ENCODE results near the gene FANCC.

FANCC gene

DNA sequence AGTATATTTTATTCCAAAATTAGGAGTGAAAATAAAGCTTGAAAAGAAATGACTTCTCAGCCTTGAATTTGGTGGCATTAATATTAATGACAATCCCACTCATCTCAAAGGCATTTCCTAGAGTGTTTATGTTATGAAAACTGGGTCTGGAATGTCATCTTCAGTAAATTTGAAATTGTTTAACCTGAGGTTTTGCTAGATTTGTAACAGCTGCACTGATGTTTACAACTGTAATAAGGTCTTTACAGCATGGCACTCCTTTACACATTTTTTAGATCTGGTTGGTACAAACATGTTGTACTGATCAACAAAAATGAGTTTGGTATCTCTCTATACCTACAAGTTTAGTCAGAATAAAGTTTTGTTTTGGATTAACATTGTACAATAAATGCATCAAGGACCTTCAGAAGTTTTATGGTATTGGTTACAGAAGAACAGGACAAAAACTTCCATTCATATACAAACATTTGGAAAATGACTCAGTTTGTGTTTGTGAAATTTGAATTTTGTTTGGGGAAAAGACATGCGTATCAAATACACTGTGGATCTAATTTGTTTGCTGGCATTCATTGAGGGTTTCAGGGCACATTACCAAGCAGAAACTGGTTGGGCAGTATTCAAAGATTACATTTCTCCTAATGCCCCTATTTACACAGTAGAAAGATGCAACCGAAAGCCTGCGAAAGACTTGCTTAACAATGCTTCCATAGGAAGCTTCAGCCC lies 11.6 kb downstream of the FANCC start:
- no CpG with 5 or more reads among the region's 3 CpGs for WGBS, 2 donors (ENCODE audit: extremely low coverage in 2 of 2, insufficient read length in 2 of 2, insufficient replicate concordance in 1 of 2)

DNA sequence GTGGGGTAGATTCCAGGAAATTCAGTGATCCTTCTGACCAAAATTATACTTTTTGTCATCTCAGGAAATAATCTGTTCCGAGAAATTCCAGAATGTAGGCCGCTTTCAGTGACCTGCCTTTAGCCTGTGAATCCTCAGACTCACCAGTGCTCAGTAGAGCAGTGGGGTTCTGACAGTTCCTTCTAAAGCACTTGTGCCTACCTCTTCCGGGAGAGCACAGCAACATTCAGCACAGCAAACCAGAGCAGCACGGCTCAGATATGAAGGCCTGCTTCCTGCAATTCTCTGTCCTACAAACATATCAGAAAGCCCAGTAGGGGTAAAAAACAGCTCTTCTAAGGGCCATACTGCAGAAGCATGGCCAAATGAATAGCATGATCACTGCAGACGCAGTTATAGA lies 15.0 kb downstream of the FANCC start:
- H3K14ac ChIP-seq (ENCODE audit: low read length): no peak overlapping the region
- H2AK5ac ChIP-seq (ENCODE audit: low read depth, low read length): no peak overlapping the region
- H2BK120ac ChIP-seq (ENCODE audit: low read depth, low read length): no peak overlapping the region
- no peaks in the 10 kb centered on the region for H3K27me3 ChIP-seq (ENCODE audit: control insufficient read depth in 3 of 3, insufficient read depth in 3 of 3, low read depth in 1 of 3, low read length in 3 of 3)
- no peak overlapping the region for H3K4ac ChIP-seq (ENCODE audit: low read length)
- no peak overlapping the region for H2AFZ ChIP-seq (ENCODE audit: low read length)
- H4K8ac ChIP-seq (ENCODE audit: low read depth, low read length): no peak overlapping the region
- H2BK15ac ChIP-seq (ENCODE audit: low read length): no peak overlapping the region
- H2BK12ac ChIP-seq (ENCODE audit: low read length): no peak overlapping the region
- peaks cover 3 to 17% of the 10 kb centered on the region in 2 donors for H3K4me1 ChIP-seq (ENCODE audit: control insufficient read depth in 2 of 2, insufficient read depth in 1 of 2, low read depth in 1 of 2, low read length in 2 of 2)
- no peak overlapping the region for H3K27ac ChIP-seq (replicated peaks; ENCODE audit: low read length)
- H3K4me2 ChIP-seq (ENCODE audit: insufficient read depth, low read length, poor library complexity, severe bottlenecking): no peak overlapping the region
- no peaks in the 10 kb centered on the region for H3K36me3 ChIP-seq (replicated peaks in 1 of 2; ENCODE audit: control insufficient read depth in 2 of 2, insufficient read depth in 2 of 2, low read length in 2 of 2)
- H3K9ac ChIP-seq (ENCODE audit: low read depth, low read length, poor library complexity): no peak overlapping the region
- no peak overlapping the region for H2BK5ac ChIP-seq (ENCODE audit: low read length)
- peaks cover 2% of the 10 kb centered on the region for H3K79me1 ChIP-seq (ENCODE audit: low read depth, low read length)
- WGBS, 2 donors (ENCODE audit: extremely low coverage in 2 of 2, insufficient read length in 2 of 2, insufficient replicate concordance in 1 of 2): no CpG with 5 or more reads among the region's 5 CpGs
- H4K91ac ChIP-seq (ENCODE audit: low read depth, low read length, poor library complexity): no peak overlapping the region
- no peak for DNase-seq (ENCODE audit: low spot score)
- peaks cover 0 to 10% of the 10 kb centered on the region in 2 donors for H3K9me3 ChIP-seq (replicated peaks in 1 of 2; ENCODE audit: control insufficient read depth in 2 of 2, insufficient read depth in 1 of 2, low read depth in 1 of 2, low read length in 2 of 2)
- no peak overlapping the region for H3K23ac ChIP-seq (ENCODE audit: low read depth, low read length, poor library complexity)
- no peak overlapping the region for H3K4me3 ChIP-seq (ENCODE audit: low read length in 2 of 2)
- no peak overlapping the region for H3K18ac ChIP-seq (ENCODE audit: low read length)

More for the DNA sequence above, 11.6 kb downstream of the FANCC start:
- Histone ChIP-seq H2AFZ (ENCODE audit: low read length) (peak overlapping the region; percentile 59), H3K4me1 (ENCODE audit: control insufficient read depth in 2 of 2, insufficient read depth in 1 of 2, low read depth in 1 of 2, low read length in 2 of 2) (peaks cover 3 to 17% of the 10 kb centered on the region in 2 donors), H3K9ac (ENCODE audit: low read depth, low read length, poor library complexity) (no peak overlapping the region), H3K4ac (ENCODE audit: low read length) (no peak overlapping the region), H3K14ac (ENCODE audit: low read length) (no peak overlapping the region), H3K18ac (ENCODE audit: low read length) (no peak overlapping the region), H3K9me3 (replicated peaks in 1 of 2; ENCODE audit: control insufficient read depth in 2 of 2, insufficient read depth in 1 of 2, low read depth in 1 of 2, low read length in 2 of 2) (peaks cover 0 to 10% of the 10 kb centered on the region in 2 donors), H3K4me3 (ENCODE audit: low read length in 2 of 2) (no peak overlapping the region), H2BK5ac (ENCODE audit: low read length) (no peak overlapping the region), H2BK15ac (ENCODE audit: low read length) (no peak overlapping the region), H4K8ac (ENCODE audit: low read depth, low read length) (no peak overlapping the region), H3K23ac (ENCODE audit: low read depth, low read length, poor library complexity) (no peak overlapping the region), H3K27ac (replicated peaks; ENCODE audit: low read length) (no peak overlapping the region), H3K36me3 (replicated peaks in 1 of 2; ENCODE audit: control insufficient read depth in 2 of 2, insufficient read depth in 2 of 2, low read length in 2 of 2) (no peaks in the 10 kb centered on the region), H3K27me3 (ENCODE audit: control insufficient read depth in 3 of 3, insufficient read depth in 3 of 3, low read depth in 1 of 3, low read length in 3 of 3) (no peaks in the 10 kb centered on the region), H2AK5ac (ENCODE audit: low read depth, low read length) (no peak overlapping the region), H3K79me1 (ENCODE audit: low read depth, low read length) (no peaks in the 10 kb centered on the region), H2BK120ac (ENCODE audit: low read depth, low read length) (no peak overlapping the region), H4K91ac (ENCODE audit: low read depth, low read length, poor library complexity) (no peak overlapping the region), H2BK12ac (ENCODE audit: low read length) (no peak overlapping the region), H3K4me2 (ENCODE audit: insufficient read depth, low read length, poor library complexity, severe bottlenecking) (no peak overlapping the region)
- no peak for DNase-seq (ENCODE audit: low spot score)

DNA sequence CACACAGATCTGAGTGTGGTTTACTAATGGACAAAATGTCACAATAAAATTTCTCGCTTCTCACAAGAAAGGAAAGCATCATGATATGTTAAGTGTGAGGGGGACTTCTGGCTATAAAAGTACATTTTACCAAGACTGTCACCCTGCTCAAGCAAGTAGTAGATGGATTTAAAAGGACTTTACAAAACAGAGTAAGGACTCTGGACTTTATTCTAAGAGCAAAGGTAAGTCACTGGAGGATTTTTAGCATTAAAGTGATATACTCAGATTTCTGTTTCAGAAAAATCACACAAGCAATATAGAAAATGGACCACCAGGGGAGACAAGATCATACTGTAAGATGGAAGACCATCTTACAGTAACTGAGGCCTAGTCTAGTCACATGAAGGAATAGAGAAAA lies 19.7 kb downstream of the FANCC start:
- no CpG with 5 or more reads among the region's 1 CpG for WGBS, 2 donors (ENCODE audit: extremely low coverage in 2 of 2, insufficient read length in 2 of 2, insufficient replicate concordance in 1 of 2)
- Histone ChIP-seq H3K4me3 (ENCODE audit: low read length in 2 of 2) (no peak overlapping the region), H3K4me1 (ENCODE audit: control insufficient read depth in 2 of 2, insufficient read depth in 1 of 2, low read depth in 1 of 2, low read length in 2 of 2) (peaks cover 3 to 5% of the 10 kb centered on the region in 2 donors), H3K4ac (ENCODE audit: low read length) (no peak overlapping the region), H2BK5ac (ENCODE audit: low read length) (no peak overlapping the region), H3K27me3 (ENCODE audit: control insufficient read depth in 3 of 3, insufficient read depth in 3 of 3, low read depth in 1 of 3, low read length in 3 of 3) (no peaks in the 10 kb centered on the region), H3K36me3 (replicated peaks in 1 of 2; ENCODE audit: control insufficient read depth in 2 of 2, insufficient read depth in 2 of 2, low read length in 2 of 2) (no peaks in the 10 kb centered on the region), H2BK120ac (ENCODE audit: low read depth, low read length) (no peak overlapping the region), H3K9ac (ENCODE audit: low read depth, low read length, poor library complexity) (no peak overlapping the region), H2AFZ (ENCODE audit: low read length) (no peak overlapping the region), H2BK15ac (ENCODE audit: low read length) (no peak overlapping the region), H3K27ac (replicated peaks; ENCODE audit: low read length) (no peak overlapping the region), H4K8ac (ENCODE audit: low read depth, low read length) (no peak overlapping the region), H3K23ac (ENCODE audit: low read depth, low read length, poor library complexity) (no peak overlapping the region), H4K91ac (ENCODE audit: low read depth, low read length, poor library complexity) (no peak overlapping the region), H3K18ac (ENCODE audit: low read length) (no peak overlapping the region), H3K9me3 (replicated peaks in 1 of 2; ENCODE audit: control insufficient read depth in 2 of 2, insufficient read depth in 1 of 2, low read depth in 1 of 2, low read length in 2 of 2) (peaks cover 0 to 1% of the 10 kb centered on the region in 2 donors), H3K79me1 (ENCODE audit: low read depth, low read length) (peaks cover 2% of the 10 kb centered on the region), H2AK5ac (ENCODE audit: low read depth, low read length) (no peak overlapping the region), H2BK12ac (ENCODE audit: low read length) (no peak overlapping the region), H3K4me2 (ENCODE audit: insufficient read depth, low read length, poor library complexity, severe bottlenecking) (no peak overlapping the region), H3K14ac (ENCODE audit: low read length) (no peak overlapping the region)
- no peak for DNase-seq (ENCODE audit: low spot score)

DNA sequence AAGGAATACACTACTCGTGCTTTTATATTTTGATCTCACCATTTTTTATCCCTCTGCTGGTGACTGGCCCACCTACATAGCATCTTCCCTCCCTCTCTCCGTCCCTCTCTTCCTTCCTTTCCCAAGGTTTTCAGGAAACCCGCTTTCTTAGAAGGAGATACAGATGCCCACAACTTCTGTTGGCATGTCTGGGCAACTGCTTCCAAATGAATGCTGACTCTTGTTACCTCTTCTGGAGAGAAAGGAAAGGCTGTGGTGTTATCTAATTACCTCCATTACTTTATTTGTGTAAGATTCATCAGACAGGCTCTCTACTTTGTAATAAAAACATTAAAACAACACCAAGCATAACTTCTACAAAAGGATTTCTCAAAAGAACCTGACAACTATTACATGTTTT lies 20.2 kb downstream of the FANCC start:
- H2BK12ac ChIP-seq (ENCODE audit: low read length): no peak overlapping the region
- H3K27me3 ChIP-seq (ENCODE audit: control insufficient read depth in 3 of 3, insufficient read depth in 3 of 3, low read depth in 1 of 3, low read length in 3 of 3): no peaks in the 10 kb centered on the region
- H2AFZ ChIP-seq (ENCODE audit: low read length): no peak overlapping the region
- H3K27ac ChIP-seq (replicated peaks; ENCODE audit: low read length): no peak overlapping the region
- H3K9me3 ChIP-seq (replicated peaks in 1 of 2; ENCODE audit: control insufficient read depth in 2 of 2, insufficient read depth in 1 of 2, low read depth in 1 of 2, low read length in 2 of 2): no peaks in the 10 kb centered on the region
- no peak overlapping the region for H2BK15ac ChIP-seq (ENCODE audit: low read length)
- no peak overlapping the region for H4K8ac ChIP-seq (ENCODE audit: low read depth, low read length)
- H3K4me3 ChIP-seq (ENCODE audit: low read length in 2 of 2): no peak overlapping the region
- no peak overlapping the region for H3K9ac ChIP-seq (ENCODE audit: low read depth, low read length, poor library complexity)
- peaks cover 3 to 5% of the 10 kb centered on the region in 2 donors for H3K4me1 ChIP-seq (ENCODE audit: control insufficient read depth in 2 of 2, insufficient read depth in 1 of 2, low read depth in 1 of 2, low read length in 2 of 2)
- H3K4me2 ChIP-seq (ENCODE audit: insufficient read depth, low read length, poor library complexity, severe bottlenecking): no peak overlapping the region
- no peak overlapping the region for H4K91ac ChIP-seq (ENCODE audit: low read depth, low read length, poor library complexity)
- H2AK5ac ChIP-seq (ENCODE audit: low read depth, low read length): no peak overlapping the region
- WGBS, 2 donors (ENCODE audit: extremely low coverage in 2 of 2, insufficient read length in 2 of 2, insufficient replicate concordance in 1 of 2): no CpG with 5 or more reads among the region's 3 CpGs
- no peak for DNase-seq (ENCODE audit: low spot score)
- no peak overlapping the region for H3K14ac ChIP-seq (ENCODE audit: low read length)
- H3K79me1 ChIP-seq (ENCODE audit: low read depth, low read length): peaks cover 5% of the 10 kb centered on the region
- H3K18ac ChIP-seq (ENCODE audit: low read length): no peak overlapping the region
- H2BK5ac ChIP-seq (ENCODE audit: low read length): no peak overlapping the region
- H2BK120ac ChIP-seq (ENCODE audit: low read depth, low read length): no peak overlapping the region
- no peak overlapping the region for H3K4ac ChIP-seq (ENCODE audit: low read length)
- no peak overlapping the region for H3K23ac ChIP-seq (ENCODE audit: low read depth, low read length, poor library complexity)
- no peaks in the 10 kb centered on the region for H3K36me3 ChIP-seq (replicated peaks in 1 of 2; ENCODE audit: control insufficient read depth in 2 of 2, insufficient read depth in 2 of 2, low read length in 2 of 2)
